ENCODE measurements around the gene TNS2.

The TNS2 gene

GRCh38 chr12:53006810-53007309 is 43.0 kb upstream of the TNS2 start (continued):
- TF ChIP-seq HOXC10 (CRISPR knock-in tag; IDR thresholded peaks at IDR 0.05) (no peak), KLF7 (tag by site-specific recombination; IDR thresholded peaks at IDR 0.05; ENCODE audit: borderline replicate concordance) (peak; percentile 27; the same call in 1 of the 2 replicates), ZBTB48 (tag by site-specific recombination; IDR thresholded peaks at IDR 0.05) (no peak), GLIS2 (tag by site-specific recombination; IDR thresholded peaks at IDR 0.05) (peak; percentile 56), ZNF148 (tag by site-specific recombination; IDR thresholded peaks at IDR 0.05; ENCODE audit: borderline replicate concordance) (no peak), ZNF211 (tag by site-specific recombination; IDR thresholded peaks at IDR 0.05; ENCODE audit: low read depth) (no peak), BCL11B (tag by site-specific recombination; IDR thresholded peaks at IDR 0.05; ENCODE audit: low read depth) (no peak), YY1 (tag by site-specific recombination; IDR thresholded peaks at IDR 0.05) (no peak), ZNF473 (tag by site-specific recombination; IDR thresholded peaks at IDR 0.05) (no peak), GLIS1 (tag by site-specific recombination; IDR thresholded peaks at IDR 0.05) (peak; percentile 65), MYNN (tag by site-specific recombination; IDR thresholded peaks at IDR 0.05; ENCODE audit: borderline replicate concordance) (no peak), OSR2 (tag by site-specific recombination; IDR thresholded peaks at IDR 0.05) (no peak), ZNF155 (tag by site-specific recombination; IDR thresholded peaks at IDR 0.05) (no peak), CTCF (tag by site-specific recombination; IDR thresholded peaks at IDR 0.05) (0 out of 2 replicates have a peak, but pooled peaks have one; percentile 8), ZBTB26 (tag by site-specific recombination; optimal IDR thresholded peaks at IDR 0.05) (peak; percentile 94), ZXDB (tag by site-specific recombination; IDR thresholded peaks at IDR 0.05) (no peak), ZNF169 (tag by site-specific recombination; IDR thresholded peaks at IDR 0.05) (no peak), ZNF394 (tag by site-specific recombination; IDR thresholded peaks at IDR 0.05; ENCODE audit: borderline replicate concordance) (peak; percentile 3; the same call in 1 of the 2 replicates), SETDB1 (IDR thresholded peaks at IDR 0.05; ENCODE audit: insufficient read length, low read length) (no peak), ZNF529 (tag by site-specific recombination; IDR thresholded peaks at IDR 0.05; ENCODE audit: insufficient replicate concordance) (no peak), ZNF639 (tag by site-specific recombination; IDR thresholded peaks at IDR 0.05) (no peak), ZNF555 (tag by site-specific recombination; conservative IDR thresholded peaks at IDR 0.05) (no peak), ZNF692 (tag by site-specific recombination; IDR thresholded peaks at IDR 0.05) (no peak), KLF8 (tag by site-specific recombination; IDR thresholded peaks at IDR 0.05) (no peak; the same call in 1 of the 2 replicates), ZNF561 (tag by site-specific recombination; IDR thresholded peaks at IDR 0.05; ENCODE audit: borderline replicate concordance) (no peak), ZNF221 (tag by site-specific recombination; IDR thresholded peaks at IDR 0.05; ENCODE audit: borderline replicate concordance) (no peak), ZNF302 (tag by site-specific recombination; IDR thresholded peaks at IDR 0.05; ENCODE audit: low read depth) (no peak), ZNF629 (tag by site-specific recombination; IDR thresholded peaks at IDR 0.05) (no peak), MEIS1 (CRISPR knock-in tag; IDR thresholded peaks at IDR 0.05; ENCODE audit: borderline replicate concordance) (no peak), ZNF514 (tag by site-specific recombination; IDR thresholded peaks at IDR 0.05) (no peak), ZNF404 (tag by site-specific recombination; IDR thresholded peaks at IDR 0.05) (no peak), ZNF324 (tag by site-specific recombination; IDR thresholded peaks at IDR 0.05) (no peak; the same call in 1 of the 2 replicates), ZBTB1 (tag by site-specific recombination; IDR thresholded peaks at IDR 0.05) (0 out of 2 replicates have a peak, but pooled peaks have one; percentile 2), ZNF354C (tag by site-specific recombination; IDR thresholded peaks at IDR 0.05; ENCODE audit: borderline replicate concordance, low read depth) (no peak)
